OCI-LY7 (cell line): ENCODE results near the gene CLCNKB.
"Not testable (repeated sequence)": the region's sequence is repeated elsewhere in the genome, so short reads cannot be mapped to it uniquely, and the experiment has no call there.

Source experiments
- EZH2phosphoT487 ChIP-seq: fragments of 200-600 bp; sonication (generic); IDR thresholded peaks from 2 replicates; pipeline ENCODE4 v1.6.1; 2018; ENCODE audit warnings: low read depth, borderline replicate concordance, mild to moderate bottlenecking, mixed run types, antibody characterized with exemption, low read length, moderate library complexity, mixed read lengths
- TF ChIP-seq, protein P1 (sequence below): fragments of 200-600 bp; sonication (generic); conservative IDR thresholded peaks from 2 replicates; pipeline ENCODE4 v1.5.1; 2014; ENCODE audit warnings: mild to moderate bottlenecking, antibody characterized with exemption, low read length, moderate library complexity, mixed read lengths

DNA sequence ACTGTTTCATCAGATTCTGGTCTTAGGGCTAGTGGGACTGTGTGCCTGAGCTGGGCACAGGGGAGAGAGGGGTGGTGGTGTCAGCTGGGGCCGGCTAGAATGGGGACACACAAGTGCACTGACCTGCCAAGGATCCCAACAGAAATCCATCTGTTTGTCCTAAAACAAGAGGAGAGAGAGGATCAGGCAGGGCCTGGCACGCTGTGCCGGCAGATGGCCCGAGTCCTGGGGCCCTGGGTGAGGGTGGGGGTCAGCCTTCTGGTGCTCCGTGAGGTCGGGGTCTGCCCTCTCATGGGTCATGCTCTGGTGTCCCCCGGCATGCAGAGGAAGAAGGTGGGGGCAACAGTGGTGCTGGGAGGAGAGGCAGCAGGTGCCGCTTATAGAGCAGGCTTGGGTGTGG lies 3.7 kb upstream of the CLCNKB start:
- TF ChIP-seq, protein P1, sequence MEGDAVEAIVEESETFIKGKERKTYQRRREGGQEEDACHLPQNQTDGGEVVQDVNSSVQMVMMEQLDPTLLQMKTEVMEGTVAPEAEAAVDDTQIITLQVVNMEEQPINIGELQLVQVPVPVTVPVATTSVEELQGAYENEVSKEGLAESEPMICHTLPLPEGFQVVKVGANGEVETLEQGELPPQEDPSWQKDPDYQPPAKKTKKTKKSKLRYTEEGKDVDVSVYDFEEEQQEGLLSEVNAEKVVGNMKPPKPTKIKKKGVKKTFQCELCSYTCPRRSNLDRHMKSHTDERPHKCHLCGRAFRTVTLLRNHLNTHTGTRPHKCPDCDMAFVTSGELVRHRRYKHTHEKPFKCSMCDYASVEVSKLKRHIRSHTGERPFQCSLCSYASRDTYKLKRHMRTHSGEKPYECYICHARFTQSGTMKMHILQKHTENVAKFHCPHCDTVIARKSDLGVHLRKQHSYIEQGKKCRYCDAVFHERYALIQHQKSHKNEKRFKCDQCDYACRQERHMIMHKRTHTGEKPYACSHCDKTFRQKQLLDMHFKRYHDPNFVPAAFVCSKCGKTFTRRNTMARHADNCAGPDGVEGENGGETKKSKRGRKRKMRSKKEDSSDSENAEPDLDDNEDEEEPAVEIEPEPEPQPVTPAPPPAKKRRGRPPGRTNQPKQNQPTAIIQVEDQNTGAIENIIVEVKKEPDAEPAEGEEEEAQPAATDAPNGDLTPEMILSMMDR: not testable (repeated sequence)
- not testable (repeated sequence) for TF ChIP-seq EZH2phosphoT487
